NCI-H2196 treated with DMSO at 0.1 percent for 48 hours (cell line): Measurements from ENCODE around the gene PPP4R2.
A peak's percentile ranks its signal among the peaks of the same experiment; 100 is the strongest.

ENCODE experiments used
- DNase-seq: peaks from one replicate; lab custom pipeline; 2025; ENCODE audit not compliant: unreplicated experiment; lab: John Stamatoyannopoulos, UW

Gene PPP4R2

GRCh38 chr3:73068419-73068818 is 71.8 kb downstream of the PPP4R2 start:
- DNase-seq = no peak

GRCh38 chr3:73069187-73069586 is 72.6 kb downstream of the PPP4R2 start:
- DNase-seq = no peak

- DNase-seq = no peak
These were observed 73.3 kb downstream of the PPP4R2 start for GRCh38 chr3:73069775-73070444.

- DNase-seq = no peak
These were observed 74.3 kb downstream of the PPP4R2 start for GRCh38 chr3:73070675-73071575.

- DNase-seq = no peak
These were observed 75.3 kb downstream of the PPP4R2 start for GRCh38 chr3:73071952-73072351.

- DNase-seq = no peak
These were observed 76.0 kb downstream of the PPP4R2 start for GRCh38 chr3:73072634-73073033.

GRCh38 chr3:73073091-73073707 is 76.6 kb downstream of the PPP4R2 start:
- DNase-seq = no peak

GRCh38 chr3:73074781-73075180 is 78.2 kb downstream of the PPP4R2 start:
- DNase-seq = no peak

GRCh38 chr3:73080216-73080966 is 83.8 kb downstream of the PPP4R2 start:
- no peak for DNase-seq

- no peak for DNase-seq
These were observed 84.5 kb downstream of the PPP4R2 start for GRCh38 chr3:73081140-73081539.

- no peak for DNase-seq
These were observed 87.6 kb downstream of the PPP4R2 start for GRCh38 chr3:73084170-73084569.

- no peak for DNase-seq
These were observed 89.5 kb downstream of the PPP4R2 start for GRCh38 chr3:73086071-73086494.

GRCh38 chr3:73094129-73094528 is 97.5 kb downstream of the PPP4R2 start:
- no peak for DNase-seq

GRCh38 chr3:73094951-73095350 is 98.3 kb downstream of the PPP4R2 start:
- DNase-seq = no peak

GRCh38 chr3:73096169-73096568 is 99.6 kb downstream of the PPP4R2 start:
- no peak for DNase-seq

GRCh38 chr3:73098026-73098425 is 101.4 kb downstream of the PPP4R2 start:
- no peak for DNase-seq

- no peak for DNase-seq
These were observed 102.3 kb downstream of the PPP4R2 start for GRCh38 chr3:73098873-73099272.

- peak; percentile 29 for DNase-seq
These were observed 104.3 kb downstream of the PPP4R2 start for GRCh38 chr3:73100741-73101559.

GRCh38 chr3:73101881-73102280 is 105.3 kb downstream of the PPP4R2 start:
- DNase-seq = no peak

- no peak for DNase-seq
These were observed 110.6 kb downstream of the PPP4R2 start for GRCh38 chr3:73107215-73107614.
